ENCODE results near the gene DOCK2.

DNA sequence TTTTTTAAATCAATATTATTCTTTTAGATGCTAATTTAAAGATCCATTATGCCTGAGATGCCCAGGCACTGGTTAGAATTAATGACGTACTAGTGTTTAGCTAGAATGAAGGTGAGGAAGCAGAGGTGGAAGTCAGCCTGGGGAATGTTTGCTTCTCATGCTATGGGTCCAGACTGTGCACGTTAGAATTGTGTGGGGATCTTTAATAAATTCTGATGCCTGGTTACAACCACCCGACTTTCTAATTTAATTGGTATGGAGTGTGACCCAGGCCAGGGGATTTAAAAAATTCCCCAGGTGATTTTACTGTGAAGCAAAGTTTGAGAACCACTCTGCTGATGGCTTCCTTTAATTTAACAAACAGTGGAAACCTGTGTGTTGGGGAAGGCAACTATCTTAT lies 111.1 kb downstream of the DOCK2 start:
- TF ChIP-seq EP300 (IDR thresholded peaks at IDR 0.05; ENCODE audit: borderline replicate concordance in 1 of 2, low read depth in 2 of 2, low read length in 2 of 2) (no peak), TEAD4 (IDR thresholded peaks at IDR 0.05; ENCODE audit: low read depth, low read length) (no peak), EZH2 (IDR thresholded peaks at IDR 0.05; ENCODE audit: low read depth, low read length, severe bottlenecking) (no peak), POLR2A (IDR thresholded peaks at IDR 0.05; ENCODE audit: control extremely low read depth in 1 of 2, low read depth in 2 of 2, low read length in 2 of 2) (no peak), RAD21 (IDR thresholded peaks at IDR 0.05 in 1 of 2, conservative IDR thresholded peaks at IDR 0.05 in 1 of 2; ENCODE audit: low read depth in 2 of 2, low read length in 2 of 2) (no peak), ZNF274 (IDR thresholded peaks at IDR 0.05; ENCODE audit: borderline replicate concordance, extremely low read depth, low read length) (no peak), ASH2L (IDR thresholded peaks at IDR 0.05; ENCODE audit: low read length) (no peak), SP4 (IDR thresholded peaks at IDR 0.05; ENCODE audit: low read length) (no peak), EGR1 (IDR thresholded peaks at IDR 0.05; ENCODE audit: borderline replicate concordance, low read depth, low read length) (no peak), FOSL1 (IDR thresholded peaks at IDR 0.05; ENCODE audit: insufficient read depth, low read depth, low read length) (no peak), GABPA (IDR thresholded peaks at IDR 0.05; ENCODE audit: borderline replicate concordance, insufficient read depth, low read length) (no peak), POLR2AphosphoS5 (IDR thresholded peaks at IDR 0.05; ENCODE audit: low read depth, low read length) (no peak)
- TF ChIP-seq, protein P1, sequence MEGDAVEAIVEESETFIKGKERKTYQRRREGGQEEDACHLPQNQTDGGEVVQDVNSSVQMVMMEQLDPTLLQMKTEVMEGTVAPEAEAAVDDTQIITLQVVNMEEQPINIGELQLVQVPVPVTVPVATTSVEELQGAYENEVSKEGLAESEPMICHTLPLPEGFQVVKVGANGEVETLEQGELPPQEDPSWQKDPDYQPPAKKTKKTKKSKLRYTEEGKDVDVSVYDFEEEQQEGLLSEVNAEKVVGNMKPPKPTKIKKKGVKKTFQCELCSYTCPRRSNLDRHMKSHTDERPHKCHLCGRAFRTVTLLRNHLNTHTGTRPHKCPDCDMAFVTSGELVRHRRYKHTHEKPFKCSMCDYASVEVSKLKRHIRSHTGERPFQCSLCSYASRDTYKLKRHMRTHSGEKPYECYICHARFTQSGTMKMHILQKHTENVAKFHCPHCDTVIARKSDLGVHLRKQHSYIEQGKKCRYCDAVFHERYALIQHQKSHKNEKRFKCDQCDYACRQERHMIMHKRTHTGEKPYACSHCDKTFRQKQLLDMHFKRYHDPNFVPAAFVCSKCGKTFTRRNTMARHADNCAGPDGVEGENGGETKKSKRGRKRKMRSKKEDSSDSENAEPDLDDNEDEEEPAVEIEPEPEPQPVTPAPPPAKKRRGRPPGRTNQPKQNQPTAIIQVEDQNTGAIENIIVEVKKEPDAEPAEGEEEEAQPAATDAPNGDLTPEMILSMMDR (IDR thresholded peaks at IDR 0.05; ENCODE audit: control extremely low read depth in 1 of 3, insufficient read depth in 1 of 3, low read depth in 1 of 3, low read length in 3 of 3) = no peak
- TF ChIP-seq, protein P2, sequence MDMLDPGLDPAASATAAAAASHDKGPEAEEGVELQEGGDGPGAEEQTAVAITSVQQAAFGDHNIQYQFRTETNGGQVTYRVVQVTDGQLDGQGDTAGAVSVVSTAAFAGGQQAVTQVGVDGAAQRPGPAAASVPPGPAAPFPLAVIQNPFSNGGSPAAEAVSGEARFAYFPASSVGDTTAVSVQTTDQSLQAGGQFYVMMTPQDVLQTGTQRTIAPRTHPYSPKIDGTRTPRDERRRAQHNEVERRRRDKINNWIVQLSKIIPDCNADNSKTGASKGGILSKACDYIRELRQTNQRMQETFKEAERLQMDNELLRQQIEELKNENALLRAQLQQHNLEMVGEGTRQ (IDR thresholded peaks at IDR 0.05; ENCODE audit: low read length) = no peak
